ENCODE measurements around the gene FANCD2. TPM values are rescaled to one million over a fixed set of nuclear protein-coding genes. Genes with fewer than 3 reads are reported as not detected.
A peak's percentile ranks its signal among the peaks of the same experiment; 100 is the strongest.
"Not testable (repeated sequence)": the region's sequence is repeated elsewhere in the genome, so short reads cannot be mapped to it uniquely, and the experiment has no call there.

FANCD2 gene
- total RNA-seq, 1 donor from 2014 or later: 67.9 TPM

DNA sequence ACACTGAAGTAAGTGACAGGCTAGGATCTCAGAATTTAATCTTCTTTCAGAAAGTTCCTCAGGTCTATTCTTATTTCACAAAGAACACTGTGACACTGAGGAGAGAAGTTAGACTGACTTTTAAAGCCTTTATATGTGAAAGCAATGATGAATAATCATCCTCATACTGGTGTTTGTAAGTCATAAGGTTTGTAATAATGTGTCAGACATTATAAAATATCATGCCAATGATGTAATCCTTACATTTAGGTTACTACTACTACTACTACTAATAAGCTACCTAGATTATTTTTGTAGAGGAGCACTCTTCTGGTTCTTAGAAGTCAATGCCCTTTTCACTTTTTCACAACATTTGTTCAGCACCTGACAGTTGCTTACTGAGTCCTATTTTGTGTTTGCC is 48.4 kb downstream of the FANCD2 start:
- Mint-ChIP-seq H3K27ac (ENCODE audit: unreplicated experiment) (no peak overlapping the region), H3K27me3 (ENCODE audit: low read depth) (no peaks in the 10 kb centered on the region), H3K9me3 (no peaks in the 10 kb centered on the region), H3K4me1 (no peaks in the 10 kb centered on the region), H3K4me3 (no peak overlapping the region), H3K36me3 (ENCODE audit: low read depth) (peaks cover 9% of the 10 kb centered on the region)
- TF ChIP-seq CTCF (conservative IDR thresholded peaks at IDR 0.05): no peak
- no peak for DNase-seq (ENCODE audit: low read depth, low spot score)

GRCh38 chr3:10081871-10082270 is 55.6 kb downstream of the FANCD2 start:
- Mint-ChIP-seq H3K4me3 (no peak overlapping the region), H3K9me3 (no peaks in the 10 kb centered on the region), H3K27me3 (ENCODE audit: low read depth) (no peaks in the 10 kb centered on the region), H3K4me1 (no peaks in the 10 kb centered on the region), H3K27ac (ENCODE audit: unreplicated experiment) (no peak overlapping the region), H3K36me3 (ENCODE audit: low read depth) (peaks cover 9% of the 10 kb centered on the region)
- no peak for DNase-seq (ENCODE audit: low read depth, low spot score)
- no peak for TF ChIP-seq CTCF (conservative IDR thresholded peaks at IDR 0.05)

DNA sequence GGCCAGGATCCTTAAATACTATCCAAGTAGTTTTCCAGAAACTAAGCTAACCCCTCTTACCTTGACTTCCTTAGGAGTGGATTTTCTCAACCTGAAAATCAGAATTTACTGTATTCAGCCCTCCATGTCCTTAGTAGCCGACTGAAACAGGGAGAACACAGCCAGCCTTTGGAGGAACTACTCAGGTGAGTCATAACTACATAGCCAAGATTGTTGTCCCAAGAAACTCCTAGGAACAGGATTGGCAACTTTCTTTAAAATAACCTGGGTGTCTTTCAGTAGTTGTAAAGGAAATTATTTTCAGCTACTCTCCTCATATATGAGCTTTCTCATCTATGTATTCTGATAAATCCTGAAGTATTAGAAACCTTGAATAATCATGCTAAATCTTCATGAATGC is 59.5 kb downstream of the FANCD2 start:
- no peak overlapping the region for H3K4me3 Mint-ChIP-seq
- no peak for DNase-seq (ENCODE audit: low read depth, low spot score)
- TF ChIP-seq CTCF (conservative IDR thresholded peaks at IDR 0.05): no peak
- H3K27ac Mint-ChIP-seq (ENCODE audit: unreplicated experiment): no peak overlapping the region
- H3K36me3 Mint-ChIP-seq (ENCODE audit: low read depth): peaks cover 11% of the 10 kb centered on the region
- no peaks in the 10 kb centered on the region for H3K27me3 Mint-ChIP-seq (ENCODE audit: low read depth)
- no peaks in the 10 kb centered on the region for H3K4me1 Mint-ChIP-seq
- H3K9me3 Mint-ChIP-seq: no peaks in the 10 kb centered on the region

- TF ChIP-seq CTCF (conservative IDR thresholded peaks at IDR 0.05): no peak
- Mint-ChIP-seq H3K27ac (ENCODE audit: unreplicated experiment) (peak overlapping the region; percentile 79), H3K27me3 (ENCODE audit: low read depth) (no peaks in the 10 kb centered on the region), H3K9me3 (no peaks in the 10 kb centered on the region), H3K4me3 (no peak overlapping the region), H3K4me1 (no peaks in the 10 kb centered on the region), H3K36me3 (ENCODE audit: low read depth) (peaks cover 15% of the 10 kb centered on the region)
- no peak for DNase-seq (ENCODE audit: low read depth, low spot score)
Observed at GRCh38 chr3:10088256-10088655, 62.0 kb downstream of the FANCD2 start.

DNA sequence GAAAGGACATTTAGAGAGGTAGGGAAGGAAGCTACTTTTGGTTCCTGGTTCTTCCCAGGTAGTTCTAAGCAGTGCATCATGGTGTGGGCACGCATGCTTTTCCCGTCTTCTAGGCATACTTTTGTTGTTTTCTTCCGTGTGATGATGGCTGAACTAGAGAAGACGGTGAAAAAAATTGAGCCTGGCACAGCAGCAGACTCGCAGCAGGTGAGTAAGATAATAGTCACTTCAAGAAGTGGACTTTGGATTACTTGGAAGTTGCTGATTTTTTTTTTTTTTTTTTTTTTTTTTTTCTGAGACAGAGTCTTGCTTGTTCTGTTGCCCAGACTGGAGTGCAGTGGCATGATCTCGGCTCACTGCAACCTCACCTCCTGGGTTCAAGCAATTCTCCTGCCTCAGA is 63.9 kb downstream of the FANCD2 start:
- peaks cover 11% of the 10 kb centered on the region for H3K36me3 Mint-ChIP-seq (ENCODE audit: low read depth)
- H3K4me3 Mint-ChIP-seq: no peak overlapping the region
- H3K27me3 Mint-ChIP-seq (ENCODE audit: low read depth): no peaks in the 10 kb centered on the region
- no peak for TF ChIP-seq CTCF (conservative IDR thresholded peaks at IDR 0.05)
- no peaks in the 10 kb centered on the region for H3K9me3 Mint-ChIP-seq
- H3K27ac Mint-ChIP-seq (ENCODE audit: unreplicated experiment): no peak overlapping the region
- H3K4me1 Mint-ChIP-seq: no peaks in the 10 kb centered on the region
- DNase-seq (ENCODE audit: low read depth, low spot score): no peak

- not testable (repeated sequence) for H3K4me3 Mint-ChIP-seq, H3K9me3 Mint-ChIP-seq
- peaks cover 11% of the 10 kb centered on the region for H3K36me3 Mint-ChIP-seq (ENCODE audit: low read depth)
Observed at GRCh38 chr3:10090774-10091173, 64.5 kb downstream of the FANCD2 start.

DNA sequence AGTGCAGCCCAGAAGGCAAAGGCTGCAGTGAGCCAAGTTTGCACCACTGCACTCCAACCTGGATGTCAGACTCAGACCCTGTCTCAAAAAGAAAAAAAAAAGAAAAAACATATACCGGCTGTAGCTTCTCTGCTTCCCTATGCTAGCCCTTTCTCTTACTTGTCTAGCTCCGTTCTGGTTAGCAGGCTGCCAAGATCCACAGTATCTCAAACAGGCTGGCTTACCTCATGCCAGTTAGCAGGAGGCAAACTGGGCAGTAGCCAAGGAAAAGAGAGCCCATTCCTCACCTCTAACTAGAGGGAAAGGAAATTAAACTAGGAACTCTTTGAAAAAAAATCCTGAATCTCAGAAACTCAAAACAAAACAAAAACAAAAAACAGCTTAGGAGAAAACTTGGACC is 65.2 kb downstream of the FANCD2 start:
- H3K36me3 Mint-ChIP-seq (ENCODE audit: low read depth): peaks cover 11% of the 10 kb centered on the region
- not testable (repeated sequence) for H3K9me3 Mint-ChIP-seq; DNase-seq (ENCODE audit: low read depth, low spot score); H3K4me3 Mint-ChIP-seq; H3K27me3 Mint-ChIP-seq (ENCODE audit: low read depth); H3K4me1 Mint-ChIP-seq; H3K27ac Mint-ChIP-seq (ENCODE audit: unreplicated experiment)

More at GRCh38 chr3:10090774-10091173, 64.5 kb downstream of the FANCD2 start:
- not testable (repeated sequence) for H3K27ac Mint-ChIP-seq (ENCODE audit: unreplicated experiment); H3K27me3 Mint-ChIP-seq (ENCODE audit: low read depth); H3K4me1 Mint-ChIP-seq; DNase-seq (ENCODE audit: low read depth, low spot score)

All from neural crest cell (in vitro differentiated cells).